Testis (tissue), 2 donors: Measurements from ENCODE around the gene C5.

ENCODE experiments used
- CTCF ChIP-seq, 3 experiments: fragments of 450-650 bp in 2 of 3; fragments of 200-600 bp in 1 of 3; sonication (generic) in 1 of 3; IDR thresholded peaks; one replicate each; pipeline ENCODE4 v1.5.1; 2016 to 2019; ENCODE audit warnings: antibody characterized with exemption in 3 of 3, mild to moderate bottlenecking in 2 of 3, moderate library complexity in 1 of 3
- POLR2A ChIP-seq: fragments of 450-650 bp; IDR thresholded peaks from one replicate; pipeline ENCODE4 v1.6.1; 2017; ENCODE audit warnings: antibody characterized with exemption, mild to moderate bottlenecking, moderate library complexity

GRCh38 chr9:121066850-121067249 is 16.8 kb upstream of the C5 start:
- TF ChIP-seq CTCF (IDR thresholded peaks at IDR 0.05) (no peak), POLR2A (no peak)
